Activated CD8-positive, alpha-beta T cell treated with anti-CD3 and anti-CD28 coated beads for 36 hours (primary cell): Measurements from ENCODE around the gene WNT7B. TPM values are rescaled to one million over a fixed set of nuclear protein-coding genes. Genes with fewer than 3 reads are reported as not detected.
A peak's percentile ranks its signal among the peaks of the same experiment; 100 is the strongest.

Experiments used
- ATAC-seq: fragments of 200-7000 bp; cut with Tn5 transposase; one replicate; pipeline ENCODE4 v1.10.0; 2021; ENCODE audit warnings: mild to moderate bottlenecking, moderate library complexity
- CTCF ChIA-PET: fragments of 350-600 bp; sonication (Branson Sonifier 250); formaldehyde crosslinking; loops from one replicate; lab custom pipeline; 2021; ENCODE audit warnings: antibody characterized with exemption; lab: Charles Lee
- POLR2A ChIA-PET: fragments of 350-600 bp; sonication (Branson Sonifier 250); formaldehyde crosslinking; loops from one replicate; lab custom pipeline; 2021; ENCODE audit warnings: antibody characterized with exemption; lab: Charles Lee
- DNase-seq: peaks from one replicate; pipeline ENCODE4 v3.0.0-alpha.2; 2020
- H3K27ac Mint-ChIP-seq: one replicate; pipeline ENCODE4 v1.8.0; 2021; ENCODE audit warnings: mild to moderate bottlenecking, mixed read lengths
- H3K27me3 Mint-ChIP-seq: one replicate; pipeline ENCODE4 v1.8.0; 2021; ENCODE audit warnings: mixed read lengths
- H3K36me3 Mint-ChIP-seq: one replicate; pipeline ENCODE4 v1.8.0; 2021; ENCODE audit warnings: low read depth, mixed read lengths
- H3K4me1 Mint-ChIP-seq: one replicate; pipeline ENCODE4 v1.8.0; 2021; ENCODE audit warnings: low read depth, mixed read lengths
- H3K4me3 Mint-ChIP-seq: one replicate; pipeline ENCODE4 v1.8.0; 2021; ENCODE audit warnings: mild to moderate bottlenecking, moderate library complexity, mixed read lengths
- H3K9me3 Mint-ChIP-seq: one replicate; pipeline ENCODE4 v1.8.0; 2021; ENCODE audit warnings: mixed read lengths
- CTCF ChIP-seq: fragments of 200-600 bp; IDR thresholded peaks from one replicate; pipeline ENCODE4 v1.8.0; 2022; ENCODE audit warnings: antibody characterized with exemption, mild to moderate bottlenecking
- intact Hi-C: fragments of 100-400 bp; cut with micrococcal nuclease; formaldehyde crosslinking; loops from one replicate; pipeline ENCODE4 v1.10.0; 2022
- total RNA-seq, 2 experiments: library from RNA; stranded (reverse); gene quantifications; one replicate each; pipeline ENCODE4 v1.2.3, GENCODE V29; 2021

The WNT7B gene
- total RNA-seq, 2 experiments from 2014 or later: not detected

GRCh38 chr22:46012182-46012880, 35.4 kb upstream of the WNT7B start:
- H3K27me3 Mint-ChIP-seq: no peaks in the 10 kb centered on the region
- TF ChIP-seq CTCF: no peak
- DNase-seq (no peak), ATAC-seq (no peak)
- intact Hi-C loops: loop anchor here (5.0 kb wide), 1 partner anchor 105 kb away; no protein-coding TSS in a partner anchor
- H3K4me3 Mint-ChIP-seq: no peak overlapping the region
- ChIA-PET CTCF (interaction anchor here (0.7 to 3.6 kb wide), 18 partner anchors 7 to 324 kb away, joined by 3 to 37 read pairs (median 5); no protein-coding TSS in a partner anchor), POLR2A (interaction anchor here (1.0 to 1.6 kb wide), 3 partner anchors 17 to 380 kb away, joined by 3 to 4 read pairs (median 4); no protein-coding TSS in a partner anchor)
- H3K36me3 Mint-ChIP-seq: no peaks in the 10 kb centered on the region
- peaks cover 4% of the 10 kb centered on the region for H3K4me1 Mint-ChIP-seq
- peaks cover 5% of the 10 kb centered on the region for H3K9me3 Mint-ChIP-seq
- H3K27ac Mint-ChIP-seq: no peak overlapping the region

- no peak overlapping the region for H3K27ac Mint-ChIP-seq
- no peak overlapping the region for H3K4me3 Mint-ChIP-seq
- H3K27me3 Mint-ChIP-seq: no peaks in the 10 kb centered on the region
These were observed 34.7 kb upstream of the WNT7B start for GRCh38 chr22:46011627-46012181.

GRCh38 chr22:46010951-46011626, 34.1 kb upstream of the WNT7B start:
- Mint-ChIP-seq H3K36me3 (no peaks in the 10 kb centered on the region), H3K27ac (no peak overlapping the region), H3K27me3 (no peaks in the 10 kb centered on the region), H3K4me1 (peaks cover 10% of the 10 kb centered on the region), H3K9me3 (peaks cover 5% of the 10 kb centered on the region), H3K4me3 (no peak overlapping the region)
- ATAC-seq (no peak), DNase-seq (no peak)
- intact Hi-C loops: loop anchor here (5.0 kb wide), 1 partner anchor 106 kb away; no protein-coding TSS in a partner anchor
- ChIA-PET POLR2A (interaction anchor here (1.6 kb wide), 1 partner anchor 15 kb away, joined by 4 read pairs; no protein-coding TSS in a partner anchor), CTCF (interaction anchor here (3.6 to 5.5 kb wide), 3 partner anchors 26 to 106 kb away, joined by 21 to 110 read pairs (median 37); no protein-coding TSS in a partner anchor)
- TF ChIP-seq CTCF: no peak

More at GRCh38 chr22:46011627-46012181, 34.7 kb upstream of the WNT7B start:
- POLR2A ChIA-PET: interaction anchor here (1.1 to 1.6 kb wide), 2 partner anchors 16 to 381 kb away, joined by 3 to 4 read pairs; no protein-coding TSS in a partner anchor
- no peak for TF ChIP-seq CTCF
- H3K36me3 Mint-ChIP-seq: no peaks in the 10 kb centered on the region
- no peak for ATAC-seq
- peaks cover 5% of the 10 kb centered on the region for H3K9me3 Mint-ChIP-seq
- H3K4me1 Mint-ChIP-seq: peaks cover 4% of the 10 kb centered on the region
- no peak for DNase-seq
- CTCF ChIA-PET: interaction anchor here (2.8 to 3.6 kb wide), 3 partner anchors 25 to 110 kb away, joined by 8 to 37 read pairs (median 21); no protein-coding TSS in a partner anchor
- intact Hi-C loops: loop anchor here (5.0 kb wide), 1 partner anchor 106 kb away; no protein-coding TSS in a partner anchor

GRCh38 chr22:46010207-46010867, 33.4 kb upstream of the WNT7B start:
- no peaks in the 10 kb centered on the region for H3K36me3 Mint-ChIP-seq
- CTCF ChIA-PET: interaction anchor here (5.5 kb wide), 1 partner anchor 105 kb away, joined by 110 read pairs; no protein-coding TSS in a partner anchor
- no peak for TF ChIP-seq CTCF
- no peak overlapping the region for H3K4me3 Mint-ChIP-seq
- peak; percentile 0 for DNase-seq
- H3K27ac Mint-ChIP-seq: no peak overlapping the region
- H3K9me3 Mint-ChIP-seq: peaks cover 5% of the 10 kb centered on the region
- POLR2A ChIA-PET: no interaction called here
- no peaks in the 10 kb centered on the region for H3K27me3 Mint-ChIP-seq
- no peak for ATAC-seq
- H3K4me1 Mint-ChIP-seq: peaks cover 17% of the 10 kb centered on the region
- intact Hi-C loops: loop anchor here (5.0 kb wide), 1 partner anchor 107 kb away; no protein-coding TSS in a partner anchor
